CMK (cell line): Measurements from ENCODE around the gene SELENON.
"Not testable (repeated sequence)": the region's sequence is repeated elsewhere in the genome, so short reads cannot be mapped to it uniquely, and the experiment has no call there.

Source experiments
- DNase-seq: peaks from one replicate; pipeline ENCODE4 v3.0.0-alpha.2; 2010; ENCODE audit warnings: low read depth

SELENON gene

GRCh38 chr1:25831569-25832196 lies 31.7 kb downstream of the SELENON start:
- DNase-seq, result peak; percentile 63

GRCh38 chr1:25832336-25833037 lies 32.5 kb downstream of the SELENON start:
- DNase-seq, result no peak

GRCh38 chr1:25833158-25833557 lies 33.2 kb downstream of the SELENON start:
- DNase-seq, result no peak

GRCh38 chr1:25834894-25835293 lies 34.9 kb downstream of the SELENON start:
- DNase-seq, result no peak

GRCh38 chr1:25836695-25837094 lies 36.7 kb downstream of the SELENON start:
- no peak for DNase-seq

GRCh38 chr1:25837262-25837875 lies 37.4 kb downstream of the SELENON start:
- no peak for DNase-seq

GRCh38 chr1:25839808-25840207 lies 39.8 kb downstream of the SELENON start:
- not testable (repeated sequence) for DNase-seq

GRCh38 chr1:25843483-25843882 lies 43.5 kb downstream of the SELENON start:
- no peak for DNase-seq

- no peak for DNase-seq
Observed at GRCh38 chr1:25844536-25845337, 44.7 kb downstream of the SELENON start.

GRCh38 chr1:25845664-25846063 lies 45.7 kb downstream of the SELENON start:
- no peak for DNase-seq

- no peak for DNase-seq
Observed at GRCh38 chr1:25847929-25848328, 47.9 kb downstream of the SELENON start.

GRCh38 chr1:25848531-25848930 lies 48.5 kb downstream of the SELENON start:
- no peak for DNase-seq

GRCh38 chr1:25854554-25854953 lies 54.6 kb downstream of the SELENON start:
- no peak for DNase-seq

GRCh38 chr1:25856856-25857255 lies 56.9 kb downstream of the SELENON start:
- DNase-seq, result no peak

- no peak for DNase-seq
Observed at GRCh38 chr1:25858494-25858893, 58.5 kb downstream of the SELENON start.

- peak; percentile 81 for DNase-seq
Observed at GRCh38 chr1:25858906-25859789, 59.2 kb downstream of the SELENON start, which contains the start of gene AUNIP. AUNIP (minus strand) TSS chr1:25859457; CDS start chr1:25859357, 100 bp downstream.

GRCh38 chr1:25861316-25862286 lies 61.6 kb downstream of the SELENON start:
- peak; percentile 62 for DNase-seq

GRCh38 chr1:25862785-25863485 lies 62.9 kb downstream of the SELENON start:
- no peak for DNase-seq

- DNase-seq, result no peak
Observed at GRCh38 chr1:25863486-25864262, 63.7 kb downstream of the SELENON start.
